GM19240 (cell line): ENCODE data around the gene TWF2.

Experiments
- DNase-seq: peaks from one replicate; pipeline ENCODE4 v3.0.0; 2011; ENCODE audit warnings: low spot score; ENCODE audit not compliant: insufficient read length

The TWF2 gene

GRCh38 chr3:52204337-52205073 is 34.5 kb downstream of the TWF2 start:
- DNase-seq = no peak

DNA sequence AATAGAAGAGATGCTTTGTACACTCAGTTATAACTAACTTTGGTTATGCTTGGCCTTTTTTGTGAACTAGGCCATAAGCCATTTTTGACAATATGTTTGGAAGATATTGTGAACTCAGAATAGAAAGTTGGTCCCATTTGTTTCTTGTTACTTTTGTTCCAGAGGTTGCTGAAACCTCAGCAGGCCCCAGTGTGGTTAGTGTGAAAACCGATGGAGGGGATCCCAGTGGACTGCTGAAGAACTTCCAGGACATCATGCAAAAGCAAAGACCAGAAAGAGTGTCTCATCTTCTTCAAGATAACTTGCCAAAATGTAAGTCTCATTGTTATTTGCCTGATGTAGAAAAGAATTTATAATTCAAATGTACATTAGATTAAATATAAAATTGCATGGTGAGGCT is 35.3 kb downstream of the TWF2 start:
- no peak for DNase-seq

DNA sequence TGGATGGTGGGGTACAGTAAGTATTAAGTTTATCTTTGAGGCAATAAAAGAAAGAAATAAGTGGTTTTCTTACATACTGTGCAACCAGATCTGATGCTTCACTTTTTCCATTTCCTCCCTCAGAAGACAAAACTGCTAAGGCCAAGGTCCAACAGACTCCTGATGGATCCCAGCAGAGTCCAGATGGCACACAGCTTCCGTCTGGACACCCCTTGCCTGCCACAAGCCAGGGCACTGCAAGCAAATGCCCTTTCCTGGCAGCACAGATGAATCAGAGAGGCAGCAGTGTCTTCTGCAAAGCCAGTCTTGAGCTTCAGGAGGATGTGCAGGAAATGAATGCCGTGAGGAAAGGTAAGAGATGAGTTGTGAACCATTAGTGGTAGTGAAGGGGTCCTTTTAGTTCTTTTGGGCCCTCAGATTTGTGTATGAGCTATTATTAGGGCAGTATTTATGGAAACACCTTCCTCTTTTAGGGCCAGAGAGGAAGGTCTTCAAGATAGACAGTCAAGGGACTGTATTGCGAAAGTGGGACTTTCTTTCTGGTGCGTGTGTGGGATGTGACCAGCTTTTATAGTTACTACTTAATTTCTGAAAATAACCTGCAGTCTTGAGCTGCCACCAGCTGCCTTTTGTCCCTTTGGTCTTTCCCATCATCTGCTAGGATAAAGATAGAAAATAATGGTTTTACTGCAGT is 36.4 kb downstream of the TWF2 start:
- DNase-seq = no peak

DNA sequence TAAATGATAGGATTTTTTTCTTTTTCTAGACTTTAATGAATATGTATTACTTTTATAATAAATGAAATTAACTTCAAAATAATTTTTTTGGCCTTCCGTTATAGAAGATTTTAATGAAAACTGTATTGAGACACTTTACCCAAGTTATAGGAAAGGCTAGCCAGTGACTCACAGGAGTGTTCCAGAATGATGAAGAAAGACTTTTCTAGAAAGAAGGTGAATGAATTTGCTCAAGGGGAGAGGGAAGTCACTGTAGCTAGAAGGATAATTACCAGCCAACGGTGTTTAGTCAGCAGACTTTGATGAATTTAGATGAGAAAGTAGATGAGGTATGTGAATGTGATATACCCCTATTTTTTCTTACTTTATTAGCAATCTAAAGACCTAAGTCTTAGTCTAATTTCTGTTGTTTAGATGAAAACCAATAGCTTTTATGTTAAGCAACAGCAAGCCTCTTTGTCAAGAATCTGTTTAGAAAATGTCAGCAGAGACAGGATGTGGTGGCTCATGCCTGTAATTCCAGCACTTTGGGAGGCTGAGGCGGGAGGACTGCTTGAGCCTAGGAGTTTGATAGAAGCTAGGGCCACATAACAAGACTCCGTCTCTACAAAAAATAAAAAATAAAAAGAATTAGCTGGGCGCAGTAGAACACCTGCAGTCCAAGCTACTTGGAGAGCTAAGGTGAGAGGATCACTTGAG is 37.8 kb downstream of the TWF2 start:
- DNase-seq = no peak

DNA sequence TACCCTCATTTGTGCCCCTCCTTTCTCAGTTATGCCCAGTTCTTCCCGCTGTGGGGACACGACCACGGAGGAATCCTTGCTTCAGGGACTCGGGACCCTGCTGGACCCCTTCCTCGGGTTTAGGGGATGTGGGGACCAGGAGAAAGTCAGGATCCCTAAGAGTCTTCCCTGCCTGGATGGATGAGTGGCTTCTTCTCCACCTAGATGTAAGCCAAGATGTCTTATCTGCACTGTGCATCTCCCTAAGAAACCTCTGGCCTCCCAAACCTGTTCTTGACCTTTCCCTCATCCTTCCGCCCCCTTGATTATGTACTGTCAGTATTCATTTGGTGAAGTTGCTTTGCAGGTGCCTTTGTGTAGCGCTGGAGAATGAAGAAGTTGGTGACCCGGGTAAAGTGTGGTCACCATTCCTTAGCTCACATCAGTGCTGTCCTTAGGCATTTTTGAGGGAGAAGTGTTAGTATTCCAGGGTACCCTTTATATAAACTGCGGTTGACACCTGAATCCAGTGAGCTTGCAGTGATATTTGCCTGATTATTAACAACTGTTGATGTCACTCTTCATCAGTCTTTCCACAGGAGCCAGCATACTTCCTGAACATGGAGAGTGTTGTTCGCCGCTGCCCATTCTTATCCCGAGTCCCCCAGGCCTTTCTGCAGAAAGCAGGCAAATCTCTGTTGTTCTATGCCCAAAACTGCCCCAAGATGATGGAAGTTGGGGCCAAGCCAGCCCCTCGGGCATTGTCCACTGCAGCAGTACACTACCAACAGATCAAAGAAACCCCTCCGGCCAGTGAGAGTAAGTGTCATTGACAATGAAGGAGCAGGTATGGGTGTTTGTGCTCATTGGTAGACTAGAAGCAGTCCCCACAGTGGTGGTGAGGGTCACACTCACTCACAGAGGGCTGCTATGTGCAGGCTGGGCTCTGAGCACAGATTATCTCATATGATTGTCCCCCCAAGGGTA is 40.0 kb downstream of the TWF2 start:
- no peak for DNase-seq

- peak; percentile 97 for DNase-seq
Observed at GRCh38 chr3:52197842-52198625, 40.9 kb downstream of the TWF2 start, which contains the start of gene ALAS1. TSS of gene ALAS1 (plus strand) at chr3:52198160. CDS start at chr3:52199242, 1,082 bp downstream.

GRCh38 chr3:52197499-52197841 is 41.5 kb downstream of the TWF2 start:
- no peak for DNase-seq

- DNase-seq = no peak
Observed at GRCh38 chr3:52196977-52197376, 42.0 kb downstream of the TWF2 start.

- DNase-seq = no peak
Observed at GRCh38 chr3:52195823-52196331, 43.1 kb downstream of the TWF2 start.

DNA sequence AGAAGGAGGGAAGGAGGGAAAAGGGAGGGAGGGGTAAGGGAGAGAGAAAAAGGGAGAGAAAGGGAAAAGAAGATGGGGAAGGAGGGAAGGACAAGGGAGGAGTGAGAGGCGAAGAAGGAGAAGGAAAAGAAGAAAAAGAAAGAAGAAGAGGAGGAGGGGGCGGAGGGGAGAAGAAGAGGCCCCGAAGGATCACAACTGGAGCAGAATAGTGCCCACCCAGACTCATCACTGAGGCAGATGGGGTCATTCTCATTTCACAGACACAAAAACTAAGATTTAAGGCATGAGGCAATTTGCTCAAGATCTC is 43.7 kb downstream of the TWF2 start:
- DNase-seq = no peak

DNA sequence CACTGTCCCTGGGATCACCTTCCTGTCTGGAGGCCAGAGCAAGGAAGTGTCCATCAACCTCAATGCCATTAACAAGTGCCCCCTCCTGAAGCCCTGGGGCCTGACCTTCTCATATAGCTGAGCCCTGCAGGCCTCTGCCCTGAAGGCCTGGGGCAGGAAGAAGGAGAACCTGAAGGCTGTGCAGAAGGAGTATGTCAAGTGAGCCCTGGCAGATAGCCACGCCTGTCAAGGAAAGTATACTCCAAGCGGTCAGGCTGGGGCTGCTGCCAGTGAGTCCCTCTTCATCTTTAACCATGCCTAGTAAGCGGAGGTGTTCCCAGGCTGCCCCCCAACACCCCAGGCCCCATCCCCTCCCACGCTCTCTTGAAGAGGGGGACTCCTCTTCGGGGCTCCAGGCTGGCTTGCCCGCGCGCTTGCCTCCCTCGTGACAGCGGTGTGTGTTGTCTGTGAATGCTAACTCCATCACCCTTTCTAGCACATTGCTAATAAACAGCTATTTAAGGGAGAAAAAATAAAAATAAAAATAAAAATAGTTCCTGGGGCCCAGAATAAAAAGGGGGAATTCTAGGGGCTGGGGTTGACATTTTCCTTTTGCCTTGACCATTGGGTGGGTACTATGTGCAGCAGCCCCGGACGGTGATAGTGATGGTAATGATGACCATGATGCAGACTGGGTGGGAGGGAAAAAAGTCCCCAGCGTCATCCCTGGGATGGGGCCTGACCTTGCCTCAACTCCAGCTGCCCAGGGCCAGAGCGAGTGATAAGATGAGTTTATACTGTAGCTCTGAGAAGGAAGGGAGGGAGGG is 44.3 kb downstream of the TWF2 start:
- DNase-seq = no peak

GRCh38 chr3:52193065-52193464 is 45.9 kb downstream of the TWF2 start:
- DNase-seq = no peak

DNA sequence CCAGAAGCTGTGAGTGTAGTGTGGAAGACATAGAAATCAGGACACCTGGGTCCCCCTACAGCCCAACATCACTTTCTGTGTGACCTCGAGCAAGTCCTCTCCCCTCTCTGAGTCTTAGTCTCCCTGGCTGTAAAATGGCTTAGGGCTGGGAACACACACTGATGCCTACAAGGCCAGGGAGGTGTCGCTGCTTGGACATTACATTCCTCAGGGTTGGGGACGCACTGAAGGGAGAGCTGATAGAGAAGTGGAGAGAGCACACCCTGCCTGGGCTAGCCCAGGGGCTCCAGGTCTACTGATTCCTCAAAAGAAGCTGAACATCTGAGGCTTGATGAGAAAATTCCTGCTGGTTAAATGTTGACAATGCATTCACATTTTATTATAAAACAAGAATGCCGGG is 47.3 kb downstream of the TWF2 start:
- DNase-seq = no peak

DNA sequence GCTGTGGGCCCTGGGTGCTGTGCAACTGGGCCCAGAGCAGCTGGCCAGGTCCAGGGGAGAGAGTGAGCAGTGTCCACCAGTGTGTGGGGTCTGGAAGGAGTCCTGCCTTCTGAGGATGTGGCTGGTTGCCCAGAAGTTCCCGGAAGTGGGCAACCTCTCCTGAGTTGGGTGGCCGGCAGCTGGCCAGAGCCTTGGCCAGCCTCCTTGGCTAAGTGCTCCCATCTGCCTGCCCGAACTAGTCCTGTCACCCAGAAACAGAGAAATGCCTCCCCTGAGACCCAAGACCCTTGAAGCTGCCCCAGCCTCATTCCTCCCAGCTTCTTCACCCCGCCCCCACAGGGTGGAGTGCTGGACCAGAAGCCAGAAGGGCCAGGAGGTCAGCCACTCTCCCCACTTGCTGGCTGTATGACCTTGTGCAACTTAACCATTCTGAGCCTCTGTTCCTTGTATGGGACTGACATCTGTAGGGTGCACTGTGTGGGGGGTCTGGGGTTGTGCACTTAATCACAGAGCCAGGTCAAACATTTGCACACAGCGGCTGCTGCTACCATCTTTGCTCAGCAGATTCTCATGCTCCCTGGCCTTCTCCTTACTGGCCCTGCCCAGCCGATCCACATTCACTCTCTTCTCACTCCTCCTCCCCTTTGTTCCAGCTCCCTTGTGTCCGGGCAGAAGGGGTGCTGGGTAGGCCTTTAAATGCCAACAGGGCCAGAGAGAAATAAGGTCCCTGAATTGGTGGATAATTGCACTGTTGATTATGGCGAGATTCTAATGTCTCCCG is 48.5 kb downstream of the TWF2 start:
- DNase-seq = no peak

GRCh38 chr3:52188556-52188955 is 50.4 kb downstream of the TWF2 start:
- DNase-seq = no peak

DNA sequence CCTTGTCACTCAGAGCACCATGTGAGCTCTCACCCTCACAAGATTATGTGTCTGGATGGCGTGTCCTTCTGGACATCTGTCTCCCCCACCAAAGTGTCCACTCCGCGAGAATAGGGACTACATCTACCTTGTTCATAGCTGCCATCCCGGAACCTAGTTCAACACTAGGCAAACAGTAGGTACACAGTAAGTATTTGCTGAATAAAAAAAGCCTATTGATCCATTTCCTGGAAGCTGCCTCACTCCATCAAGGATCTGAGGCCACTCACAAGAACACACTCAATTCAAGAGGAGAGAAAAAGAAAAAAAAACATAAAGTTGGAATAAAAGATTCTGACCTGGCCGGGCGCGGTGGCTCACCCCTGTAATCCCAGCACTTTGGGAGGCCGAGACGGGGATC is 52.2 kb downstream of the TWF2 start:
- DNase-seq = no peak

GRCh38 chr3:52185837-52186236 is 53.1 kb downstream of the TWF2 start:
- no peak for DNase-seq

DNA sequence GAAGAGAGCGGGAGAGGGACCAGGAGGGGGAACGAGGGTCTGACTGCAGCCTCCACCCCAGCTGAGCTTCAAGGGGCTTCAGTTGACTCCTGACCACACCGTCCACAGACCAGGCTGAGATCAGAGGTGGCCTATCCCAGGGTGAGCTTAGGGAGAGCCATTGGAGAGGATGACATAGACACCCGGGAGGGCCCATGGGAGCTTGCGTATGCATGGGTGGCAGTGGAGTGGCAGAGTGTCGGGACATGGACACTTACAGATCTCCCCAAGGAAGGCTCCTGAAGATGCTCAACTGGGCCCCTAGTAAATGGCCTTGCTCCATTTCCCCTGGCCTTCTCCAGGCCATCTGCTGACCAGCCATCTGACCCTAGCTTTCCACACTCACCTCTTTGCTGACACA is 53.6 kb downstream of the TWF2 start:
- no peak for DNase-seq

DNA sequence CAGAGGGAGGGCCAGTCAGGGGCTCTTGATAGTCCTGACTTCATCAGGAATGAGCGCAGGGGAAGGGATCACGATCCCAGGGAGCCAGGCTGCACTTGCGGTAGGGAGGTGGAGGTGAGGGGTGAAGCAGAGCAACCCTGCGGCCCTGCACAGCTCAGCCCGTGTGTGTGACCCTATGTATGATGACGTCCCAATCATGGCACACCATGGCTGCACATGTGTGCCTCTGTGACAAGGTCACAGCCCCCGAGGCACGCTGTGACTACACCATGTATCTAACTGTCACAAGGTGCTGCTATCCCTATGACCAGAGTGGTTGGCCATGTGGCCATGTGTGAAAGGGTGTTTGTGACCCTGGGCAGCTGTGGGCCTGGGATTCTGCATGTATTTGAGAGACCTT is 54.3 kb downstream of the TWF2 start:
- no peak for DNase-seq
